Vagina (tissue), 2 donors: Measurements from ENCODE around the gene TSPEAR.

Experiments used
- POLR2A ChIP-seq, 2 donors: fragments of 450-650 bp; IDR thresholded peaks; one replicate each; pipeline ENCODE4 v1.6.1; 2017; ENCODE audit warnings: antibody characterized with exemption in 2 of 2, mild to moderate bottlenecking in 2 of 2, moderate library complexity in 2 of 2
- POLR2AphosphoS5 ChIP-seq, 2 donors: sonication (generic); formaldehyde crosslinking; IDR thresholded peaks; one replicate each; pipeline ENCODE4 v1.9.0; 2017; ENCODE audit warnings: antibody characterized with exemption in 2 of 2, mild to moderate bottlenecking in 2 of 2, low read depth in 1 of 2; ENCODE audit not compliant: insufficient read depth in 1 of 2
- TF ChIP-seq, protein P1 (sequence below), 3 experiments: fragments of 450-650 bp in 2 of 3; fragments of 200-600 bp in 1 of 3; sonication (generic) in 1 of 3; IDR thresholded peaks; one replicate each; pipeline ENCODE4 v1.5.1; 2017 to 2019; ENCODE audit warnings: antibody characterized with exemption in 3 of 3, mild to moderate bottlenecking in 2 of 3, moderate library complexity in 2 of 3

DNA sequence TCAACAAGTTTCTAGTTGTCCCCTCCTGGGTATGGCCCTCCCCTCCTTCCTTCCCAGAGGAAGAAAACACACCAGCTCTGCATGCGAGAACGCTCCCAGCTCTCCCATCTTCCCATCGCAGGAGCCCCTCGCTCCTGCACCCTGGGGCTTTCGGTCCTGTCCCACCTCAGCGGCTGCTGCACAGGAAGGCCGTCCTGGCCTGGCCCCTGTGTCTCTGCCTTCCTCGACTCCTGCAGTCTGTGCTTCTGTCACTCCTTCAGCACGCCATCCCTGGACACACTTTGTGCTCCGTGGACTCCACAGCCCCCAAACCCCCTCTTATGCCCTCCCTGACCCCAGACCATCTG is 194.6 kb downstream of the TSPEAR start:
- no peak for TF ChIP-seq POLR2AphosphoS5 (IDR thresholded peaks at IDR 0.05; ENCODE audit: insufficient read depth in 1 of 2, low read depth in 1 of 2)
- TF ChIP-seq, protein P1, sequence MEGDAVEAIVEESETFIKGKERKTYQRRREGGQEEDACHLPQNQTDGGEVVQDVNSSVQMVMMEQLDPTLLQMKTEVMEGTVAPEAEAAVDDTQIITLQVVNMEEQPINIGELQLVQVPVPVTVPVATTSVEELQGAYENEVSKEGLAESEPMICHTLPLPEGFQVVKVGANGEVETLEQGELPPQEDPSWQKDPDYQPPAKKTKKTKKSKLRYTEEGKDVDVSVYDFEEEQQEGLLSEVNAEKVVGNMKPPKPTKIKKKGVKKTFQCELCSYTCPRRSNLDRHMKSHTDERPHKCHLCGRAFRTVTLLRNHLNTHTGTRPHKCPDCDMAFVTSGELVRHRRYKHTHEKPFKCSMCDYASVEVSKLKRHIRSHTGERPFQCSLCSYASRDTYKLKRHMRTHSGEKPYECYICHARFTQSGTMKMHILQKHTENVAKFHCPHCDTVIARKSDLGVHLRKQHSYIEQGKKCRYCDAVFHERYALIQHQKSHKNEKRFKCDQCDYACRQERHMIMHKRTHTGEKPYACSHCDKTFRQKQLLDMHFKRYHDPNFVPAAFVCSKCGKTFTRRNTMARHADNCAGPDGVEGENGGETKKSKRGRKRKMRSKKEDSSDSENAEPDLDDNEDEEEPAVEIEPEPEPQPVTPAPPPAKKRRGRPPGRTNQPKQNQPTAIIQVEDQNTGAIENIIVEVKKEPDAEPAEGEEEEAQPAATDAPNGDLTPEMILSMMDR (IDR thresholded peaks at IDR 0.05), result no peak
- TF ChIP-seq POLR2A (IDR thresholded peaks at IDR 0.05), result no peak
